NOMO-1 treated with DMSO at 0.1 percent for 48 hours (cell line): ENCODE results near the gene MTURN.

Experiments used
- DNase-seq: peaks from one replicate; lab custom pipeline; 2025; ENCODE audit not compliant: unreplicated experiment; lab: John Stamatoyannopoulos, UW

The MTURN gene

DNA sequence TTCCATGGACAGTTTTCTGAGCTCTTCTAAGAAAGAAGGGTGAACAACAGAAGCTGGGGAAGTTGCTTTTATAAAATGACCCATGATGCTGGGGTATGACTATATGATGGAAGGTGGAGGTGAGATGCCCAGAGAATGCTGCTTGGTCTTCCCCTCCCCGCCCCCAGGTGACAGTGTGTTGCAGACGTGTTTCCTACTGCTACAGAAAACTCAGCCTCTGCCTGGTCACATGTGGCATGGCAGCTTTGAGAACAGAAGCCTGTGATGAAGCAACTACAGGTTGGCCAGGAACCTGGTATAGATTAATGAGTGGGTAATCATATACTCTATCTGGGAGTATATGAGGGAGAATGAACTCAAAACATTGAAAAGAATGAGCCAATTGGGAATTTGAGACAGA is 67.1 kb downstream of the MTURN start:
- no peak for DNase-seq

DNA sequence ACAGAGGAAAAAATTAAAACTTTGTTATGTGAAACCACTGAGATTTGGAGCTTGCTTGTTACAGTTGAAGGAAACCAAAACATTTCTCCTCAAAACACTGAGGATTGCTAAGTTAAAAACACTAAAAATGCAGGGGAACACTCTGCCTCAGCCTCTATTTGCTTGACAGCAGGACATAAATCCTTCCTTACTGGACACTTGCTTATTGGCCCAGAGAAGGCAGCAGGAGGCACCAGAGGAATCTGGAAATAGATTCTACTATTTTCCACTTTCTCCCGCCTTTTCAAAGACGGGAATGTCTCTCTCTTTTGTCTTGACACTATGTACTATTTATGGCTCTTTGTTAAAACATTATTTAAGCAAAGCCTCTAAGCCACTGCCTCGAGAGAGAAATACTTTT is 67.9 kb downstream of the MTURN start:
- DNase-seq = no peak

DNA sequence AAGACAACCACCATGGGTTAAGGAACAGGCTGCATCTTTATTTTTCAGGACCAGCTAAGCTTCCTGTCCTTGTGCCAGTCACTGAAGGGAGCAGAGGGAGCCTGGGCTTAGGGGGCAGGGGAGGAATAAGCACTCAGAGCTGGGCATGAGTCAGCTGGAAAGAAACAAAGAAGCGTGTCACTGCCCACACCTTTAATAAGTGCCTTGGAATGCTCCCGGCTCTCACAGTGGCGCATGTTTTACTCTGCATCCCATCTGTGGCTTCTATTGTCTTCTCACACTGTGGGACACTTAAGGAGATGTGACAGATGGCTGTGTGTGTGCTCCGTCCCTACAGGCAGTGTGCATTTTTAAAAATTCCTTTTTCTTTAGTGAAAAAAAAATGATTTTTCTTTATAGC is 71.7 kb downstream of the MTURN start:
- DNase-seq = no peak

DNA sequence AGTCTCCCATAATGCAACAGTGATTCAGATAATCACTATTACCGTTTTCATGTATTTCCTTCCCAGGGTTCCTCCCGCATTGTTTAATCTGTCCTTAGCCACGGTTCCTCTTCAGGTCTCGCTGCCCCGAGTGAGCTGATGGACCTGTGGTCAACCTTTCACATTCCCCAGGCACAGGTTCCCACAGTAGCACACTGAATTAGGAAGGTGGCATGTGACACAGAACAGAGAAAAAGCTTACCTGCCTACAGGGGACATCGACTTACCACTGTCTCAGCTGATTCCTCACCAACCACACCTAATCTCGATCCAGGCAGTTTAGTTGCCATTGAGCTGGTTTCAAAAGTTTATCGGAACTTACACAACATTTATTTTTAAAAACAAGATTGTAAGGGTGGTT is 72.2 kb downstream of the MTURN start:
- no peak for DNase-seq

DNA sequence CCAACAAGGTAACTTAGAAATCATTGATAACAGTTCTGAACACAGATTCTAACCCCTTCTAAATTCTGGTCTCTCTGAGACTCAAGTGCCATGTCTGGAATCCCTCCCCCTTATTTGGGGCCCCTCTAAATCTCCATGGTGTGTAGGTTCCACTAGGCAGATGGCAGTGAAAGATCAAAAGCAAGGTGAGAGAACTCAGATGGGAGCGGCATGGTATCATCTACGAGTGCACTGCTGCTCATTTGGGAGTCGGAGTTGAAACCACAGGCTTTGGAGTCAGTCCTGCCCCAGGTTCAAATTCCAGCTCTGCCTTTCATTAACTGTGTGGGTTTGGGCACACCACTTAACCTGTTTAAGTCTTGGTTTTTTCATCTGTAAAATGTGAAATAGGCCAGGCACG is 72.6 kb downstream of the MTURN start:
- DNase-seq = no peak

DNA sequence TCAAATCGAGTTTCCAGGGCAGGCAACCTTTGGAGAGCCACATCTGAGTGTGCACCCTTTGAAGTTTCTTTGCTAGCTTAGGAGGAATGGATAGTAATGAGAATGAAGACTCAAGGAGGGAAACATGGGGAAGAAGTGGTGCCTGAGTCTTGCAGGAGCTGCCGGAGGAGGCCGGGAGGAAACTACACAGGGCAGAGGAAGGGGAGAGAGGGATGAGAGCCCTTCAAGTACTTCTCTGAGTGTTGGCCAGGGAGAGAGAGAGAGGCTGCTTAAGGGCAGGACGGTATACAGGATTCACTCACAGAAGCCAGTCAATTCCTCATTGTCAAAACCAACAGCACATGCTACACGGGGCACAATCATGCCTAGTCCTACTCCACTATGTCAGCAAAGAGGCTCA is 75.2 kb downstream of the MTURN start:
- DNase-seq = no peak
